GM12865 (cell line): ENCODE results near the gene PKN2.
A peak's percentile ranks its signal among the peaks of the same experiment; 100 is the strongest.

ENCODE experiments used
- DNase-seq: peaks from one replicate; pipeline ENCODE4 v3.0.0; 2010; ENCODE audit warnings: low read depth
- H3K4me3 ChIP-seq: 2 replicates; pipeline ENCODE4 v1.5.1; 2011; ENCODE audit warnings: mild to moderate bottlenecking, low read depth, low read length, control low read depth
- TF ChIP-seq, protein P1 (sequence below): IDR thresholded peaks from 2 replicates; pipeline ENCODE4 v1.5.1; 2011; ENCODE audit warnings: low read length, control low read depth, low read depth, inconsistent platforms; ENCODE audit not compliant: insufficient read depth; ENCODE audit errors: missing control alignments

PKN2 gene

DNA sequence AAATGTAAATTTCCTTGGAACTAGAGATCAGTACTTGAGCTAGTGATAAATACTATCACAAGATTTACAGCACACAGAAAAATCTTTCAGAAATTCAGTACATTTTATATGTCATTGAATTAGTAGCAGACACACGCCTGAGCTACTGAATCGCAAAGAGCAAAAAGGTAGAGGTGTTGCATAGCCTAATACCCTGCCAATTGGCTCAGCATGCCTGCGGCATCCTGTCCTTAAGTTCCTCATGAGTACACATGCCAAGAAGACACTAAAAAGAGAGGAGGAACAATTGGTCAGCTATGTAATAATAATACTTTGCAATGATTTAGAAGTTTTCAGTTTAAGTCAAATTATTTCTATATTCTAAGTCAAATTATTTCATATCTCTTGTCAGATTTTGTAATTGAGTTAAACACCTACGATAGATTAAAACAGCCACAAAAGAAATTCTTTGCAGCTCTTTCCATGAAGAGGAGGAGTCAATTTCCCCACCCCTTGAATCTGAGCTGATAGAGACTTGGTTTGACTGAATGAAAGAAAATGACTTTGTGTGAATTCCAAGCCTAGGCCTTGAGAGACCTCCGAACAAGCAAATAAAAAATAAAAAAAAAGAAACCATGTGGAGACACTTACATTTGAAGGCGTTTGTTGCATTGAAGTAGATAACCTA is 36.2 kb upstream of the PKN2 start:
- H3K4me3 ChIP-seq: no peak overlapping the region
- TF ChIP-seq, protein P1, sequence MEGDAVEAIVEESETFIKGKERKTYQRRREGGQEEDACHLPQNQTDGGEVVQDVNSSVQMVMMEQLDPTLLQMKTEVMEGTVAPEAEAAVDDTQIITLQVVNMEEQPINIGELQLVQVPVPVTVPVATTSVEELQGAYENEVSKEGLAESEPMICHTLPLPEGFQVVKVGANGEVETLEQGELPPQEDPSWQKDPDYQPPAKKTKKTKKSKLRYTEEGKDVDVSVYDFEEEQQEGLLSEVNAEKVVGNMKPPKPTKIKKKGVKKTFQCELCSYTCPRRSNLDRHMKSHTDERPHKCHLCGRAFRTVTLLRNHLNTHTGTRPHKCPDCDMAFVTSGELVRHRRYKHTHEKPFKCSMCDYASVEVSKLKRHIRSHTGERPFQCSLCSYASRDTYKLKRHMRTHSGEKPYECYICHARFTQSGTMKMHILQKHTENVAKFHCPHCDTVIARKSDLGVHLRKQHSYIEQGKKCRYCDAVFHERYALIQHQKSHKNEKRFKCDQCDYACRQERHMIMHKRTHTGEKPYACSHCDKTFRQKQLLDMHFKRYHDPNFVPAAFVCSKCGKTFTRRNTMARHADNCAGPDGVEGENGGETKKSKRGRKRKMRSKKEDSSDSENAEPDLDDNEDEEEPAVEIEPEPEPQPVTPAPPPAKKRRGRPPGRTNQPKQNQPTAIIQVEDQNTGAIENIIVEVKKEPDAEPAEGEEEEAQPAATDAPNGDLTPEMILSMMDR: no peak

DNA sequence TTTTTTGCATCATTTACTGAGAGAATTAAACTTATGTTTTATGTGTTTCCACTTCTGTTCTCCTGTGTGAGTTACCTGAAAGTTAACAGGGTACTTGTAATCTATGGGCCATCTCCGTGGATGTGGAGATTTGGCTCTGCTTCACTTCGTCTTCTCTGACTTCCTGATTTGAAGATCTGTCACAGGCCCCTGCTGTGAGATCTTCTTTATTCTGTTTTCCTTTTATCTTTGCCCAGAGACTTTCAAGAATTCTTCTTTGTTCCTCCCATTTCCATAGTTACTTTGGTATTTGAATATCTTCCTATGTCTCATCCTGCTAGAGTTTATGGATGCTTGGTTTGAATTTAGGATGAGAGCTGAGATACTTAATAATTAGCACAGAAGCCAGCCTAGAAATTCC is 35.4 kb upstream of the PKN2 start:
- TF ChIP-seq, protein P1: no peak
- no peak overlapping the region for H3K4me3 ChIP-seq
- no peak for DNase-seq

More for the DNA sequence above, 36.2 kb upstream of the PKN2 start:
- DNase-seq: no peak

DNA sequence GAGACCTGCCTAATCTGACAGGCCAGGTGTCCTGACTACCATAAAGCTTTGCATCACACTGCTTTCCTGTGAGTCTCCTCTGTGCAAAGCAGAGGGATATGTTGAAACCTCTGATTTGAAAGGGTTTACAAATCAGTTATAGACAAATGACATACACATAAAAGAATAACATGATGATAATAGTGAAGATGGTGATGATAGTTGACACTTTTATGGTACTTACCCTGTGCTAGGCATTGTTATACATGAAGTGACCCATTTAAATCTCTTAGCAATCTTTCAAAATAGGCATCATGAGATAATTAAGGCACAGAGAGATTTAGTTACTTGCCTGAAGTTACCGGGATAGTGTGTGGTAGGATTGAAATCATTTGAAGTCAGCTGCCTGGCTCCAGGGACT is 34.1 kb upstream of the PKN2 start:
- H3K4me3 ChIP-seq: no peak overlapping the region
- DNase-seq: no peak
- TF ChIP-seq, protein P1: no peak

DNA sequence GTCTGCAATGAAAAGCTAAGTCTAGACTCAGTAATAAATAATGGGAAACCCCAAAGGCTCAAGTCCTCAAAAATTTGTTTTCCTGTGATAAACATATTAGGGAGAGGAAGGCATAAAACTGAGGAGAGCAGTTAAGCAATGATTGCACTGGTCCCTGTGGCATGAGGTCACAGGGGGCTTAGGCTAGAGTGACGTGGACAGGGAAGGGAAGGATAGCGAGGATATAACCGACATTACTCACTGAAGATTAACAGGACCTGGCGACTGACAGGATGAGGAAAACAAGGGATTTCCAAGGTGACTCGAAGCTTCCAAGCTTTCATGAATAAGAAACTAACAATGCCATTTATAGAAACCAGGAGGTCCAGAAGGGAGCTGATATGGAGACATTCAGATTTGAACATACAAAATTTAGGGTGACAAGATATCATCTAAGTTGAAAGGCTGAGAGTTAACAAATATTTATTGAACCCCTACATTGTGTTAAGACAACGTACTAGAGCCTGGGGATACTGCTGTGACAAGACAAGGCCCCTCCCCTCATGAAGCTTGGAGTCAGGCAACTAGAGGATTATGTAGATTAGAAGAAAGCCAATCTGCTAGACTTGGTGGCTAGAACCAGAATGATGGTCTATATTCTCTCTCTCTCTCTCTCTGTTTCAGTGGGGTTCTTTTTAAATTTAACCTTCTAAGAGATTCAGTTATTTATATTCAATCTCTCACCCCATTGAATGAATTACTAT is 33.2 kb upstream of the PKN2 start:
- H3K4me3 ChIP-seq: no peak overlapping the region
- DNase-seq: no peak
- TF ChIP-seq, protein P1: no peak

DNA sequence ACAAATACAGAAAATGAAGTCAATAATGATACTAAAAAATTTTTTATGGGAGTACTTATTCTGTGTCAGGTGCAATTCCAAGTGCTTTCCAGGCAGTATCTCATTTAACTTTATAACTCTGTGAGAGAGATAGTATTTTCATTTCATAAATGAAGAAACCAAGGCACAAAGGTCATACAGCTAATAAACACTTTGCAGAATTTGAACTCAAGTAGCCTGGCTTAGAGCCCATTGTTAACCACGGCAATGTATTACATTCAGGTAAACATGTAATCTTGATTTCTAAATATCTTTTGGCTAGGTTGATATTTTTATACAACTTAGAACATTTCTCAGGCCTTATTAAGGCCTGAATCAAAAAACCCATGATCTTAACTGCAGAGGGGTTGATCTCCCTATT is 28.9 kb upstream of the PKN2 start:
- H3K4me3 ChIP-seq: no peak overlapping the region
- TF ChIP-seq, protein P1: no peak
- DNase-seq: no peak

DNA sequence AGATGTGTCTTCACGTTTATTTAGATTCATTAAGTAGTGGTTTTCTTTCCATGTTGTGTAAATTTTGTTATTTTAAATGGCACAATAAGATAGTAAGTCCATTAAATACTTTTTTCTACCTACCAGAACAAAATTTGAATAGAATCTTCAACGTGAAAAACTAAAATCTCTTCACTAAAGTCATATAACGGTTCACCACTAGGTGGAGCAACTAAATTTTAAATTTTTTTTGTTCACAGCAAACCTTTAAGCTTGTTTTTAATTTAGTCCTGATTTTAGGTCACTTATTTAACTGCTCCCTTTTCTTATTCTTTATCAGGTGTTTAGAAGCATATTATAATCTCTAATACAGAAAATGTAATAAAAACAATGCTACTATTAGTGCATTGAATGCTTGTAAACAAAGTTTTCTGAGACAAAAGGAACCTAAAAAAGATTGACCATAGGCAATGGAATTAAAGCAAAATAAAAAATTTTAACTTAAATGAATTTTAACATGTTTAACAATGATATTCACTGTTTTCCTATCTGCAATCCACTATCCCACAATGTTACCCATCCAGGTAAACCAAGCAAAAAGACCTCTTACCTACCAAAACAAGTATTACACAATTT is 28.3 kb upstream of the PKN2 start:
- TF ChIP-seq, protein P1: peak; percentile 37
- DNase-seq: peak; percentile 38
- no peak overlapping the region for H3K4me3 ChIP-seq

DNA sequence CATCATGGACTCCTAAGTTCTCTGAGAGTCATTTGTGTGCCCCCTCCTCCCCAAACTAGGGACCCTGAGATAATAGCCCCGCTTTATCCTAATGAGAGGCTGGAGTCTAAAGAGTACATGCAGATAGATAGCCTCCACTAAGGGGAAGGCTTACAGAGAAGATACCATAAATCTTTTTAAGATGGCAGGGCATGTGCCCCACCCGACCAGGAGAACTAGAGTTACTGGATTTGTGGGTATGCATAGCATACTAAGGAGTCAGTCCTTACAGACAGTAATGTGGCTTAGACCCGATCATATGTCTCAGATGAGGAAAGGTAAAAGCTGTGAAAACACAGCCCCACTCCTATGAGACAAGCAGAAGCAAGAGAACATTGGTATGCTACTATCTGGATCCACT is 25.7 kb upstream of the PKN2 start:
- DNase-seq: no peak
- H3K4me3 ChIP-seq: no peak overlapping the region
- TF ChIP-seq, protein P1: no peak
